HUES48 (cell line): Measurements from ENCODE around the gene ORC5.

Source experiments
- H3K27ac ChIP-seq: one replicate; pipeline ENCODE4 v1.7.0; 2013; ENCODE audit warnings: low read depth, low read length, inconsistent platforms
- H3K27me3 ChIP-seq: 2 replicates; pipeline ENCODE4 v1.6.1; 2013; ENCODE audit warnings: mild to moderate bottlenecking, low read length; ENCODE audit not compliant: control insufficient read depth, insufficient read depth
- H3K36me3 ChIP-seq: 2 replicates; pipeline ENCODE4 v1.6.1; 2013; ENCODE audit warnings: low read length; ENCODE audit not compliant: control insufficient read depth, insufficient read depth
- H3K4me1 ChIP-seq: 2 replicates; pipeline ENCODE4 v1.6.1; 2013; ENCODE audit warnings: mild to moderate bottlenecking, low read length; ENCODE audit not compliant: control insufficient read depth, insufficient read depth
- H3K4me3 ChIP-seq: 2 replicates; pipeline ENCODE4 v1.5.1; 2013; ENCODE audit warnings: mild to moderate bottlenecking, low read depth, low read length
- H3K9ac ChIP-seq: 2 replicates; pipeline ENCODE4 v1.6.1; 2013; ENCODE audit warnings: mild to moderate bottlenecking, low read depth, low read length, moderate library complexity
- H3K9me3 ChIP-seq: 2 replicates; pipeline ENCODE4 v1.6.1; 2013; ENCODE audit warnings: low read length; ENCODE audit not compliant: control insufficient read depth, insufficient read depth

ORC5 gene

GRCh38 chr7:104130726-104131125 lies 77.1 kb downstream of the ORC5 start:
- H3K9me3 ChIP-seq, result no peaks in the 10 kb centered on the region
- peaks cover 7% of the 10 kb centered on the region; the same call in 1 of the 2 replicates for H3K4me1 ChIP-seq
- H3K36me3 ChIP-seq, result peaks cover 20% of the 10 kb centered on the region
- H3K9ac ChIP-seq, result no peak overlapping the region
- no peak overlapping the region for H3K27ac ChIP-seq
- no peak overlapping the region for H3K4me3 ChIP-seq
- H3K27me3 ChIP-seq, result no peaks in the 10 kb centered on the region

GRCh38 chr7:104127204-104127603 lies 80.6 kb downstream of the ORC5 start:
- Histone ChIP-seq H3K36me3 (peaks cover 16% of the 10 kb centered on the region), H3K4me1 (peaks cover 7% of the 10 kb centered on the region; the same call in 1 of the 2 replicates), H3K9me3 (no peaks in the 10 kb centered on the region), H3K27me3 (no peaks in the 10 kb centered on the region), H3K4me3 (no peak overlapping the region), H3K27ac (no peak overlapping the region), H3K9ac (no peak overlapping the region)

- Histone ChIP-seq H3K27me3 (no peaks in the 10 kb centered on the region), H3K36me3 (peaks cover 11% of the 10 kb centered on the region; the same call in 1 of the 2 replicates), H3K27ac (no peak overlapping the region), H3K9me3 (no peaks in the 10 kb centered on the region), H3K9ac (no peak overlapping the region), H3K4me1 (peaks cover 7% of the 10 kb centered on the region; the same call in 1 of the 2 replicates), H3K4me3 (no peak overlapping the region)
These were observed 81.4 kb downstream of the ORC5 start for GRCh38 chr7:104126411-104126841.

GRCh38 chr7:104124893-104125477 lies 82.8 kb downstream of the ORC5 start:
- Histone ChIP-seq H3K4me1 (peaks cover 7% of the 10 kb centered on the region; the same call in 1 of the 2 replicates), H3K4me3 (no peak overlapping the region), H3K9me3 (no peaks in the 10 kb centered on the region), H3K36me3 (peaks cover 8% of the 10 kb centered on the region; the same call in 1 of the 2 replicates), H3K27me3 (no peaks in the 10 kb centered on the region), H3K27ac (no peak overlapping the region), H3K9ac (no peak overlapping the region)

GRCh38 chr7:104124469-104124868 lies 83.3 kb downstream of the ORC5 start:
- H3K27me3 ChIP-seq, result no peaks in the 10 kb centered on the region
- H3K9ac ChIP-seq, result no peak overlapping the region
- no peak overlapping the region for H3K4me3 ChIP-seq
- peaks cover 7% of the 10 kb centered on the region; the same call in 1 of the 2 replicates for H3K4me1 ChIP-seq
- no peak overlapping the region for H3K27ac ChIP-seq
- peaks cover 8% of the 10 kb centered on the region; the same call in 1 of the 2 replicates for H3K36me3 ChIP-seq
- H3K9me3 ChIP-seq, result no peaks in the 10 kb centered on the region

GRCh38 chr7:104123786-104124185 lies 84.0 kb downstream of the ORC5 start:
- Histone ChIP-seq H3K27ac (no peak overlapping the region), H3K9me3 (no peaks in the 10 kb centered on the region), H3K9ac (no peak overlapping the region), H3K36me3 (peaks cover 8% of the 10 kb centered on the region; the same call in 1 of the 2 replicates), H3K27me3 (no peaks in the 10 kb centered on the region), H3K4me1 (peaks cover 7% of the 10 kb centered on the region; the same call in 1 of the 2 replicates), H3K4me3 (no peak overlapping the region)

GRCh38 chr7:104113788-104114187 lies 94.0 kb downstream of the ORC5 start:
- Histone ChIP-seq H3K9ac (no peak overlapping the region), H3K4me1 (0 out of 2 replicates have a peak, but pooled peaks cover 3% of the 10 kb centered on the region), H3K27me3 (no peaks in the 10 kb centered on the region), H3K36me3 (no peaks in the 10 kb centered on the region), H3K27ac (no peak overlapping the region), H3K4me3 (no peak overlapping the region), H3K9me3 (no peaks in the 10 kb centered on the region)

GRCh38 chr7:104112623-104113022 lies 95.2 kb downstream of the ORC5 start:
- Histone ChIP-seq H3K36me3 (no peaks in the 10 kb centered on the region), H3K27me3 (no peaks in the 10 kb centered on the region), H3K4me1 (0 out of 2 replicates have a peak, but pooled peaks cover 3% of the 10 kb centered on the region), H3K9me3 (no peaks in the 10 kb centered on the region), H3K27ac (no peak overlapping the region), H3K4me3 (no peak overlapping the region), H3K9ac (no peak overlapping the region)

GRCh38 chr7:104111271-104111670 lies 96.5 kb downstream of the ORC5 start:
- no peaks in the 10 kb centered on the region for H3K27me3 ChIP-seq
- H3K4me3 ChIP-seq, result no peak overlapping the region
- 0 out of 2 replicates have a peak, but pooled peaks cover 3% of the 10 kb centered on the region for H3K4me1 ChIP-seq
- no peaks in the 10 kb centered on the region for H3K9me3 ChIP-seq
- no peak overlapping the region for H3K9ac ChIP-seq
- no peaks in the 10 kb centered on the region for H3K36me3 ChIP-seq
- H3K27ac ChIP-seq, result no peak overlapping the region

GRCh38 chr7:104106108-104106905 lies 101.5 kb downstream of the ORC5 start:
- H3K36me3 ChIP-seq, result no peaks in the 10 kb centered on the region
- H3K27ac ChIP-seq, result no peak overlapping the region
- no peak overlapping the region for H3K9ac ChIP-seq
- 0 out of 2 replicates have a peak, but pooled peaks cover 4% of the 10 kb centered on the region for H3K4me1 ChIP-seq
- H3K9me3 ChIP-seq, result no peaks in the 10 kb centered on the region
- H3K27me3 ChIP-seq, result no peaks in the 10 kb centered on the region
- H3K4me3 ChIP-seq, result no peak overlapping the region

GRCh38 chr7:104098890-104099289 lies 108.9 kb downstream of the ORC5 start:
- no peak overlapping the region for H3K27ac ChIP-seq
- H3K36me3 ChIP-seq, result no peaks in the 10 kb centered on the region
- no peak overlapping the region for H3K9ac ChIP-seq
- no peaks in the 10 kb centered on the region for H3K9me3 ChIP-seq
- no peaks in the 10 kb centered on the region for H3K27me3 ChIP-seq
- H3K4me3 ChIP-seq, result no peak overlapping the region
- peaks cover 12% of the 10 kb centered on the region for H3K4me1 ChIP-seq
